Measurements from ENCODE around the gene CHIC1. TPM values are rescaled to one million over a fixed set of nuclear protein-coding genes. Genes with fewer than 3 reads are reported as not detected.
A peak's percentile ranks its signal among the peaks of the same experiment; 100 is the strongest.
"Not testable (repeated sequence)": the region's sequence is repeated elsewhere in the genome, so short reads cannot be mapped to it uniquely, and the experiment has no call there.

The CHIC1 gene
- total and polyA plus RNA-seq, 10 of the 15 experiments (the other 5 are each of a cell fraction or from before 2014, with no cell fraction given), result 0.72 to 7.6 (median 3.8) TPM

- H3K4me1 ChIP-seq (ENCODE audit: control insufficient read depth, insufficient read depth, low read length); in situ Hi-C loops (cut with MboI); H4K20me1 ChIP-seq (ENCODE audit: control insufficient read depth, insufficient read depth); SMC1A ChIA-PET (ENCODE audit: uncharacterized antibody, unreplicated experiment); H3K9me3 ChIP-seq (replicated peaks; ENCODE audit: control insufficient read depth, insufficient read depth, low read length); CTCF ChIA-PET; POLR2A ChIA-PET; DNase-seq (ENCODE audit: low read depth, low spot score); H3K9ac ChIP-seq (ENCODE audit: control insufficient read depth, insufficient read depth, low read length); BruUV-seq (replicated peaks); H3K27ac ChIP-seq (ENCODE audit: control insufficient read depth, insufficient read depth); H3K36me3 ChIP-seq (ENCODE audit: control insufficient read depth in 2 of 2, insufficient read depth in 2 of 2, low read length in 1 of 2); H3K79me2 ChIP-seq (ENCODE audit: control insufficient read depth, insufficient read depth, low read length); FAIRE-seq; intact Hi-C loops (cut with micrococcal nuclease; ENCODE audit: unreplicated experiment); ATAC-seq; H2AFZ ChIP-seq (ENCODE audit: control insufficient read depth, low read depth, low read length); H3K4me2 ChIP-seq (ENCODE audit: control insufficient read depth, insufficient read depth); H3K27me3 ChIP-seq (replicated peaks in 1 of 2; ENCODE audit: control insufficient read depth in 2 of 2, insufficient read depth in 2 of 2, low read length in 1 of 2); H3K4me3 ChIP-seq; RAD21 ChIA-PET (ENCODE audit: unreplicated experiment): not testable (repeated sequence)
- WGBS (ENCODE audit: insufficient coverage, insufficient replicate concordance, low lambda C conversion rate, missing lambda C conversion rate), result 79% methylated on average over 2 of the region's 2 CpGs
Measured at GRCh38 chrX:73641669-73642068, 78.7 kb downstream of the CHIC1 start.

DNA sequence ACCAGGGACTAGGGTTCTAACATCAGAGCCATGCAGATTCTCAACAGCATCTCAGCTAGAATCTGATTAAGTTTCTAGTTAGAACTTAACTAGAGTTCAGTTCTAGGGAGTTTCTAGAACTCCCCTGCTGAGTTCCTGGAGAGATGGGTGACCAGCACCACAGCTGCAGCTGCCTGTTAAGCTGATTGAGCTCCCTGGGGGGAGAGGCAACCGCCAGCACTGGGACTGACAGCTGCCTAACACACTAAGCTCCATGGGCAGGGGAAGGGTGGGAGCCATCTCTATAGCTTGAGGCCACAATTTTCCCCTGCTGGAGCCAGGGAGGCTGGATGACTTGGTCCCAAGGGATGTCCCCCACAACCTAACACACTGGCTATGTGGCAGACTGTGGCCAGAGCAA lies 84.2 kb downstream of the CHIC1 start:
- ChIA-PET POLR2A (no interaction called here), RAD21 (ENCODE audit: unreplicated experiment) (no interaction called here), CTCF (interaction anchor here (0.6 kb wide), 1 partner anchor 13 kb away, joined by 3 read pairs; no protein-coding TSS in a partner anchor), SMC1A (ENCODE audit: uncharacterized antibody, unreplicated experiment) (interaction anchor here (0.5 kb wide), 1 partner anchor 134 kb away, joined by 3 read pairs; no protein-coding TSS in a partner anchor)
- peaks cover 5% of the 10 kb centered on the region; the same call in 1 of the 2 replicates for H3K4me1 ChIP-seq (ENCODE audit: control insufficient read depth, insufficient read depth, low read length)
- no peak overlapping the region for H2AFZ ChIP-seq (ENCODE audit: control insufficient read depth, low read depth, low read length)
- BruUV-seq (replicated peaks), result no TSS peak
- no peaks in the 10 kb centered on the region for H3K36me3 ChIP-seq (ENCODE audit: control insufficient read depth in 2 of 2, insufficient read depth in 2 of 2, low read length in 1 of 2)
- FAIRE-seq (no peak), ATAC-seq (peak; percentile 54), DNase-seq (ENCODE audit: low read depth, low spot score) (no peak)
- no peaks in the 10 kb centered on the region for H3K27me3 ChIP-seq (replicated peaks in 1 of 2; ENCODE audit: control insufficient read depth in 2 of 2, insufficient read depth in 2 of 2, low read length in 1 of 2)
- in situ Hi-C loops (cut with MboI), result no loop called here
- H3K27ac ChIP-seq (ENCODE audit: control insufficient read depth, insufficient read depth), result peak overlapping the region; percentile 44; the same call in 1 of the 2 replicates
- no peaks in the 10 kb centered on the region for H4K20me1 ChIP-seq (ENCODE audit: control insufficient read depth, insufficient read depth)
- intact Hi-C loops (cut with micrococcal nuclease; ENCODE audit: unreplicated experiment), result no loop called here
- peaks cover 2% of the 10 kb centered on the region; the same call in 2 of the 3 replicates for H3K9me3 ChIP-seq (replicated peaks; ENCODE audit: control insufficient read depth, insufficient read depth, low read length)
- TF ChIP-seq ZNF384 (IDR thresholded peaks at IDR 0.05; ENCODE audit: borderline replicate concordance, low read depth, low read length) (no peak), NFXL1 (IDR thresholded peaks at IDR 0.05; ENCODE audit: borderline replicate concordance) (no peak), TBL1XR1 (IDR thresholded peaks at IDR 0.05; ENCODE audit: low read depth, low read length) (no peak), MEF2A (IDR thresholded peaks at IDR 0.05; ENCODE audit: insufficient read depth, low read depth, low read length) (no peak), TCF12 (IDR thresholded peaks at IDR 0.05; ENCODE audit: low read depth, low read length) (0 out of 2 replicates have a peak, but pooled peaks have one; percentile 6)
- H3K9ac ChIP-seq (ENCODE audit: control insufficient read depth, insufficient read depth, low read length), result no peak overlapping the region
- H3K79me2 ChIP-seq (ENCODE audit: control insufficient read depth, insufficient read depth, low read length), result no peaks in the 10 kb centered on the region
- no peak overlapping the region for H3K4me2 ChIP-seq (ENCODE audit: control insufficient read depth, insufficient read depth)
- no peak overlapping the region for H3K4me3 ChIP-seq
- 21% methylated on average over 1 of the region's 1 CpG for WGBS (ENCODE audit: insufficient coverage, insufficient replicate concordance, low lambda C conversion rate, missing lambda C conversion rate)

Measured in GM12878 (cell line).